PC-9 (cell line): ENCODE measurements around the gene ABCB9.

Experiments used
- CTCF ChIP-seq: fragments of 200-600 bp; sonication (generic); conservative IDR thresholded peaks from 2 replicates; pipeline ENCODE4 v1.6.1; 2017; ENCODE audit warnings: mixed run types, antibody characterized with exemption, mild to moderate bottlenecking, moderate library complexity
- EZH2 ChIP-seq: fragments of 200-600 bp; sonication (generic); IDR thresholded peaks from 2 replicates; pipeline ENCODE4 v1.8.0; 2017; ENCODE audit warnings: antibody characterized with exemption, low read depth

GRCh38 chr12:122880668-122881067 is 85.6 kb downstream of the ABCB9 start:
- TF ChIP-seq CTCF (0 out of 2 replicates have a peak, but pooled peaks have one; percentile 31), EZH2 (no peak)
